HG03159 (cell line): ENCODE data around the gene ZNF254.
A peak's percentile ranks its signal among the peaks of the same experiment; 100 is the strongest.
"Not testable (repeated sequence)": the region's sequence is repeated elsewhere in the genome, so short reads cannot be mapped to it uniquely, and the experiment has no call there.

ENCODE experiments used
- ATAC-seq: cut with Tn5 transposase; IDR thresholded peaks from one replicate; pipeline ENCODE4 v1.9.1; 2021; ENCODE audit warnings: mild to moderate bottlenecking, moderate library complexity; ENCODE audit not compliant: unreplicated experiment

ZNF254 gene

GRCh38 chr19:24086974-24087595 lies at the start of gene ZNF254:
TSS of gene ZNF254 (plus strand) at chr19:24087187. CDS start at chr19:24087308, 121 bp downstream.
- peak; percentile 99 for ATAC-seq

GRCh38 chr19:24040621-24041020 lies 46.4 kb upstream of the ZNF254 start:
- no peak for ATAC-seq

- not testable (repeated sequence) for ATAC-seq
Measured at GRCh38 chr19:24041326-24041725, 45.7 kb upstream of the ZNF254 start.

GRCh38 chr19:24046550-24046949 lies 40.4 kb upstream of the ZNF254 start:
- no peak for ATAC-seq

GRCh38 chr19:24048261-24048660 lies 38.7 kb upstream of the ZNF254 start:
- ATAC-seq: no peak

GRCh38 chr19:24049537-24049936 lies 37.5 kb upstream of the ZNF254 start:
- no peak for ATAC-seq

- no peak for ATAC-seq
Measured at GRCh38 chr19:24051516-24051915, 35.5 kb upstream of the ZNF254 start.

- no peak for ATAC-seq
Measured at GRCh38 chr19:24052811-24053210, 34.2 kb upstream of the ZNF254 start.

- no peak for ATAC-seq
Measured at GRCh38 chr19:24053601-24054000, 33.4 kb upstream of the ZNF254 start.

GRCh38 chr19:24054044-24054935 lies 32.7 kb upstream of the ZNF254 start:
- no peak for ATAC-seq

- no peak for ATAC-seq
Measured at GRCh38 chr19:24055548-24055947, 31.4 kb upstream of the ZNF254 start.

GRCh38 chr19:24057144-24057543 lies 29.8 kb upstream of the ZNF254 start:
- ATAC-seq: no peak

GRCh38 chr19:24059563-24060295 lies 27.3 kb upstream of the ZNF254 start:
- ATAC-seq: no peak

GRCh38 chr19:24060687-24061356 lies 26.2 kb upstream of the ZNF254 start:
- ATAC-seq: no peak

GRCh38 chr19:24062190-24062589 lies 24.8 kb upstream of the ZNF254 start:
- ATAC-seq: no peak

GRCh38 chr19:24063295-24063694 lies 23.7 kb upstream of the ZNF254 start:
- no peak for ATAC-seq

- no peak for ATAC-seq
Measured at GRCh38 chr19:24064175-24064574, 22.8 kb upstream of the ZNF254 start.

GRCh38 chr19:24065243-24065642 lies 21.7 kb upstream of the ZNF254 start:
- ATAC-seq: no peak

GRCh38 chr19:24065865-24066604 lies 21.0 kb upstream of the ZNF254 start:
- no peak for ATAC-seq

GRCh38 chr19:24069905-24070657 lies 16.9 kb upstream of the ZNF254 start:
- ATAC-seq: no peak
